GM12874 (cell line): Measurements from ENCODE around the gene NFKBIA.

Source experiments
- TF ChIP-seq, protein P1 (sequence below): IDR thresholded peaks from 2 replicates; pipeline ENCODE4 v1.5.1; 2011; ENCODE audit warnings: low read depth, mild to moderate bottlenecking, control low read depth, low read length, moderate library complexity; ENCODE audit not compliant: insufficient read depth

The NFKBIA gene

GRCh38 chr14:35406506-35407305 lies 2.2 kb upstream of the NFKBIA start:
- TF ChIP-seq, protein P1, sequence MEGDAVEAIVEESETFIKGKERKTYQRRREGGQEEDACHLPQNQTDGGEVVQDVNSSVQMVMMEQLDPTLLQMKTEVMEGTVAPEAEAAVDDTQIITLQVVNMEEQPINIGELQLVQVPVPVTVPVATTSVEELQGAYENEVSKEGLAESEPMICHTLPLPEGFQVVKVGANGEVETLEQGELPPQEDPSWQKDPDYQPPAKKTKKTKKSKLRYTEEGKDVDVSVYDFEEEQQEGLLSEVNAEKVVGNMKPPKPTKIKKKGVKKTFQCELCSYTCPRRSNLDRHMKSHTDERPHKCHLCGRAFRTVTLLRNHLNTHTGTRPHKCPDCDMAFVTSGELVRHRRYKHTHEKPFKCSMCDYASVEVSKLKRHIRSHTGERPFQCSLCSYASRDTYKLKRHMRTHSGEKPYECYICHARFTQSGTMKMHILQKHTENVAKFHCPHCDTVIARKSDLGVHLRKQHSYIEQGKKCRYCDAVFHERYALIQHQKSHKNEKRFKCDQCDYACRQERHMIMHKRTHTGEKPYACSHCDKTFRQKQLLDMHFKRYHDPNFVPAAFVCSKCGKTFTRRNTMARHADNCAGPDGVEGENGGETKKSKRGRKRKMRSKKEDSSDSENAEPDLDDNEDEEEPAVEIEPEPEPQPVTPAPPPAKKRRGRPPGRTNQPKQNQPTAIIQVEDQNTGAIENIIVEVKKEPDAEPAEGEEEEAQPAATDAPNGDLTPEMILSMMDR = peak; percentile 68

- TF ChIP-seq, protein P1 = no peak
These were observed 1.5 kb upstream of the NFKBIA start for GRCh38 chr14:35406090-35406489.

- TF ChIP-seq, protein P1 = no peak
These were observed 901 bp upstream of the NFKBIA start for GRCh38 chr14:35405304-35405996.

DNA sequence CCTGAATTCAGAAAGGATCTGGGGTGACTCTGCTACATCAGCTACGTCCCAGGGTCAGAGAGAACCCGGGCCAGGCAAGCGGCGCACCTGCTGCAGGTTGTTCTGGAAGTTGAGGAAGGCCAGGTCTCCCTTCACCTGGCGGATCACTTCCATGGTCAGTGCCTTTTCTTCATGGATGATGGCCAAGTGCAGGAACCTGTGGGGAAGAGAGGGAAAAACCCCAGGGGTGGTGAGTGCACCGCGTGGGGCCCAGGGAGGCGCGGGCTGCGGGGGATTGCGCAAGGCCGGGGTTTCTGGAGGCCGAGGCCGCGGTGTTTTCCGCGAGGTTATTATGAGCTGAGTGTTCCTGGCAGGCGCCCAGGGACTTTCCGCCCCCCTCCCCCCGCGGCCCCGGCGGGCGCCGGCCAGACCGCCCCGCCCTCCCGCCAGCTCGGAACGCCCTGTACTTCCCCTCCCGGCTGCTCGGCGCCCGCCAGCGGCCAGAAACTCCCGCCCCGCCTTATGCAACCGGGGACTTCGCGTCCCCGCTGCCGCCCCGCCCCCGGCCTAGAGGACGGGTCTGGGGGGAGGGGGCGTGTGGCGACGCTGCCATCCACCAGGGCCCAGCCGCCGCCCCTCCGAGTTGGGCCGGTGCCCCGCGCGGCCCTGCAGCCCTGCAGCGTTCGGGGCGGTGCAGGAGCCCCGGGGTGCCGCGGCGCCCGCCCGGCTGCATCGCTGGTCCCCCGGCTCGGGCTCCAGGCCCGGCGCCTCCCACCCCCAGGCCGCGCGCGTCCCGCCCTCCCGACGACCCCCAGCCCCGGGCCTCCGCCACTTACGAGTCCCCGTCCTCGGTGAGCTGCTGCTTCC lies 723 bp downstream of the NFKBIA start:
- TF ChIP-seq, protein P1 = no peak

DNA sequence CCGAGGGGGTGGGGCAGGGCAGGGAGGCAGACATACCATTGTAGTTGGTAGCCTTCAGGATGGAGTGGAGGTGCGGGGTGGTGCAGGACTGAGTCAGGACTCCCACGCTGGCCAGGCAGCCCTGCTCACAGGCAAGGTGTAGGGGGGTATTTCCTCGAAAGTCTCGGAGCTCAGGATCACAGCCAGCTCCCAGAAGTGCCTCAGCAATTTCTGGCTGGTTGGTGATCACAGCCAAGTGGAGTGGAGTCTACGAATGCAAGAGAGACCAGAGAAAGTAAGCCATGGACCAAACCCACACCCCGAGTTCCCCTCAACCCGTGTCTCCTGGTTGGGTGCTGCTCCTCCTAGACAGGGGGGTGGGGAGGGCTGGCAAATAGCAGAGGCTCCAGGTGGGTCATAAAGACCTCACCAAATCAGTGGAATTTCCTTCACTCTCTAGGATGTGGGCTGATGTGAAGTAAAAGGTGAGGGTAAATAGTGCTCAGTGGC lies 1.4 kb downstream of the NFKBIA start:
- TF ChIP-seq, protein P1 = no peak

DNA sequence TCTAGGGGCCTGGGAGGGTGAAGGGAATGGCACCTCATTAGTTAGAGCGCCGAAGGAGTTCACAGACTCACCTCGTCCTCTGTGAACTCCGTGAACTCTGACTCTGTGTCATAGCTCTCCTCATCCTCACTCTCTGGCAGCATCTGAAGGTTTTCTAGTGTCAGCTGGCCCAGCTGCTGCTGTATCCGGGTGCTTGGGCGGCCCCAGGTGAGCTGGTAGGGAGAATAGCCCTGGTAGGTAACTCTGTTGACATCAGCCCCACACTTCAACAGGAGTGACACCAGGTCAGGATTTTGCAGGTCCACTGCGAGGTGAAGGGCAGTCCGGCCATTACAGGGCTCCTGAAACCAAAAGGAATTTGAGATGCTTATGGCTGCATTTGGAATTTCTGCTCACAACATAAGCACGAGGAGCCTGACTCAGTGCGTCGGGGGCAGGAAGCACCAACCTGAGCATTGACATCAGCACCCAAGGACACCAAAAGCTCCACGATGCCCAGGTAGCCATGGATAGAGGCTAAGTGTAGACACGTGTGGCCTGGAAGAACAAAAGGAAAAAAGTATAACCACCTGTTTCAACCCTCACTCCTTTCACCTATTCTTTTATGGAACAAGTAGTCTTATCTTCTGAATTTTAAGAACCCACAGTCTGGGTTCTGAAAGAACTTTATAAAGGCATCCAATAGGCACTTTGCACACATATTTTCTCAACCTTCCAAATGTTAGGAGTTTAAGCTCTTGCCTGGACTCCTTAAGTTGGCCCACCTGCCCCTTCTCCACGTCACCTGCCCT lies 2.0 kb downstream of the NFKBIA start:
- TF ChIP-seq, protein P1 = no peak
